Measurements from ENCODE around the gene PTGIR.

PTGIR gene

GRCh38 chr19:46573679-46574498 is 51.0 kb downstream of the PTGIR start:
- FAIRE-seq = no peak
- no peak for TF ChIP-seq CTCF (IDR thresholded peaks at IDR 0.05; ENCODE audit: insufficient read depth, missing control alignments)
- DNase-seq (ENCODE audit: insufficient read length, low spot score) = no peak

GRCh38 chr19:46571495-46571894 is 53.4 kb downstream of the PTGIR start:
- DNase-seq (ENCODE audit: insufficient read length, low spot score) (no peak), FAIRE-seq (no peak)
- no peak for TF ChIP-seq CTCF (IDR thresholded peaks at IDR 0.05; ENCODE audit: insufficient read depth, missing control alignments)

Data from D721Med (cell line).